Hepatocyte (in vitro differentiated cells): ENCODE results near the gene FLAD1. TPM values are rescaled to one million over a fixed set of nuclear protein-coding genes. Genes with fewer than 3 reads are reported as not detected.

Source experiments
- DNase-seq: peaks from one replicate; pipeline ENCODE4 v3.0.0-alpha.2; 2016; ENCODE audit warnings: low spot score
- H2AFZ ChIP-seq: fragments of 200-600 bp; sonication (generic); 2 replicates; pipeline ENCODE4 v1.6.0; 2016; ENCODE audit warnings: antibody characterized with exemption, mild to moderate bottlenecking
- H3K27ac ChIP-seq: fragments of 200-600 bp; sonication (generic); 2 replicates; pipeline ENCODE4 v1.5.1; 2016; ENCODE audit warnings: mild to moderate bottlenecking
- H3K27me3 ChIP-seq: fragments of 200-600 bp; sonication (generic); 2 replicates; pipeline ENCODE4 v1.6.1; 2016
- H3K36me3 ChIP-seq: fragments of 200-600 bp; sonication (generic); replicated peaks from 2 replicates; pipeline ENCODE4 v1.5.1; 2016; ENCODE audit warnings: low read depth; ENCODE audit not compliant: insufficient read depth
- H3K4me1 ChIP-seq: fragments of 200-600 bp; sonication (generic); 2 replicates; pipeline ENCODE4 v1.5.1; 2016; ENCODE audit warnings: mild to moderate bottlenecking, moderate library complexity; ENCODE audit not compliant: insufficient read depth
- H3K4me2 ChIP-seq: fragments of 200-600 bp; sonication (generic); 2 replicates; pipeline ENCODE4 v1.6.0; 2016
- H3K4me3 ChIP-seq: fragments of 200-600 bp; sonication (generic); 2 replicates; pipeline ENCODE4 v1.5.1; 2016; ENCODE audit warnings: mild to moderate bottlenecking
- H3K79me2 ChIP-seq: fragments of 200-600 bp; sonication (generic); 2 replicates; pipeline ENCODE4 v1.6.0; 2017; ENCODE audit warnings: mild to moderate bottlenecking
- H3K9me2 ChIP-seq: fragments of 200-600 bp; sonication (generic); replicated peaks from 2 replicates; pipeline ENCODE4 v1.6.0; 2017; ENCODE audit warnings: mild to moderate bottlenecking; ENCODE audit not compliant: insufficient read depth
- H3K9me3 ChIP-seq: fragments of 200-600 bp; sonication (generic); 2 replicates; pipeline ENCODE4 v1.5.1; 2016; ENCODE audit warnings: low read depth, mild to moderate bottlenecking
- H4K20me1 ChIP-seq: fragments of 200-600 bp; sonication (generic); 2 replicates; pipeline ENCODE4 v1.6.0; 2016; ENCODE audit warnings: mild to moderate bottlenecking; ENCODE audit not compliant: insufficient read depth, poor library complexity, severe bottlenecking
- EZH2 ChIP-seq: fragments of 200-600 bp; sonication (generic); IDR thresholded peaks from 2 replicates; pipeline ENCODE4 v1.6.1; 2016; ENCODE audit warnings: antibody characterized with exemption, mild to moderate bottlenecking, borderline replicate concordance
- EZH2phosphoT487 ChIP-seq: fragments of 200-600 bp; sonication (generic); IDR thresholded peaks from one replicate; pipeline ENCODE4 v1.6.1; 2018; ENCODE audit warnings: antibody characterized with exemption, mild to moderate bottlenecking, low read depth, moderate library complexity; ENCODE audit not compliant: unreplicated experiment, severe bottlenecking
- WGBS: methylation state at CpG from one replicate; pipeline ENCODE4 v1.1.6; 2016; ENCODE audit warnings: low lambda C conversion rate; ENCODE audit errors: missing lambda C conversion rate; 5-methylcytosine and 5-hydroxymethylcytosine counted together
- polyA plus RNA-seq: library from polyadenylated mRNA; unstranded; fragments of >200 nt; fragmentation: Nextera tagmentation; extraction: Ambion mirVana; gene quantifications from 2 replicates; pipeline ENCODE4 v1.2.1, GENCODE V29; 2016
- total RNA-seq: library from RNA; depleted of rRNA; stranded (reverse); fragments of >200 nt; gene quantifications from 2 replicates; pipeline ENCODE4 v1.2.3, GENCODE V29; 2014
- TF ChIP-seq, protein P1 (sequence below): fragments of 200-600 bp; sonication (generic); IDR thresholded peaks from 2 replicates; pipeline ENCODE4 v1.5.1; 2016; ENCODE audit warnings: antibody characterized with exemption, mild to moderate bottlenecking; ENCODE audit not compliant: poor library complexity

Gene FLAD1
- total and polyA plus RNA-seq, 2 experiments from 2014 or later: 25.6 to 45.1 TPM

DNA sequence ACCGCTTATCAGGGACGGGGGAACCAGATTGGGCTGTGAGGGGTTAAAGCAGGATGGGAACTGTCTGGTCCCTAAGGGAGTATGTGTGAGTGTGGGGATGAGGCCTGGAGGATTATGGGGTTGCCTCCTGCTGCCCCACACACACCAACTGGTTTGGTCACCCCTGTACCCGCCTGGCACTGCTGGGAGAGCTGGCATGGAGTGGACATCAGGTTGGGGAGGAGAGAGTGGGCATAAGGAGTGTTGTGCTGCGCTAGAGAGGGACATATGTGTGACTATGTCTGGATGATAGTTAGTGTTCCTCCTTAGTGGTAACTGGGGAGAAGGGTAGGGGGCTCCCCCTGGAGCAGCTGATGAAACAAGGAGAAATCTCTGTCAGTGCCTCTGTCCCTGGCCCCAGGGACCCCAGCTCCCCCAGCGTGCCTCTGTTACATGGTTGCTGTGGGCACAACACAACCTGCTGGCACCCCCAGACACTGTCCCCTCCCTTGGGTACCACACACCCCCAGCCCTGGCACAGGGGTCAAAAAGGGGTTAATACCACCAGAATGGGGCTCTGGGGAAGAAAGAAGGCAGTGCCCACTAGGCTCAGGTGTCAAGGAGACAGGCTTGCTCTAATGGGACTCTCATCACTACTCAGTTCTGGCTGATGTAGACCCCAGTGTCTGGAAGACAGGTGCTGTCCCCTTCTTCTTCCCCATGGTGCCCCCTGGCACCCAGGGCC, 21.4 kb downstream of the FLAD1 start:
- TF ChIP-seq, protein P1, sequence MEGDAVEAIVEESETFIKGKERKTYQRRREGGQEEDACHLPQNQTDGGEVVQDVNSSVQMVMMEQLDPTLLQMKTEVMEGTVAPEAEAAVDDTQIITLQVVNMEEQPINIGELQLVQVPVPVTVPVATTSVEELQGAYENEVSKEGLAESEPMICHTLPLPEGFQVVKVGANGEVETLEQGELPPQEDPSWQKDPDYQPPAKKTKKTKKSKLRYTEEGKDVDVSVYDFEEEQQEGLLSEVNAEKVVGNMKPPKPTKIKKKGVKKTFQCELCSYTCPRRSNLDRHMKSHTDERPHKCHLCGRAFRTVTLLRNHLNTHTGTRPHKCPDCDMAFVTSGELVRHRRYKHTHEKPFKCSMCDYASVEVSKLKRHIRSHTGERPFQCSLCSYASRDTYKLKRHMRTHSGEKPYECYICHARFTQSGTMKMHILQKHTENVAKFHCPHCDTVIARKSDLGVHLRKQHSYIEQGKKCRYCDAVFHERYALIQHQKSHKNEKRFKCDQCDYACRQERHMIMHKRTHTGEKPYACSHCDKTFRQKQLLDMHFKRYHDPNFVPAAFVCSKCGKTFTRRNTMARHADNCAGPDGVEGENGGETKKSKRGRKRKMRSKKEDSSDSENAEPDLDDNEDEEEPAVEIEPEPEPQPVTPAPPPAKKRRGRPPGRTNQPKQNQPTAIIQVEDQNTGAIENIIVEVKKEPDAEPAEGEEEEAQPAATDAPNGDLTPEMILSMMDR: no peak
- no peak for TF ChIP-seq EZH2
- no peak for TF ChIP-seq EZH2phosphoT487
- peaks cover 68% of the 10 kb centered on the region for H3K79me2 ChIP-seq
- H3K4me2 ChIP-seq: peak overlapping the region; percentile 95
- no peak overlapping the region for H2AFZ ChIP-seq
- H3K27me3 ChIP-seq: no peaks in the 10 kb centered on the region
- no peaks in the 10 kb centered on the region for H3K9me2 ChIP-seq
- H3K9me3 ChIP-seq: no peaks in the 10 kb centered on the region
- DNase-seq: no peak
- WGBS: 49% methylated on average over 5 of the region's 5 CpGs
- H3K36me3 ChIP-seq: no peaks in the 10 kb centered on the region
- peaks cover 24% of the 10 kb centered on the region for H3K4me1 ChIP-seq
- H3K4me3 ChIP-seq: peak overlapping the region; percentile 94
- H4K20me1 ChIP-seq: peaks cover 11% of the 10 kb centered on the region
- peak overlapping the region; percentile 92 for H3K27ac ChIP-seq

DNA sequence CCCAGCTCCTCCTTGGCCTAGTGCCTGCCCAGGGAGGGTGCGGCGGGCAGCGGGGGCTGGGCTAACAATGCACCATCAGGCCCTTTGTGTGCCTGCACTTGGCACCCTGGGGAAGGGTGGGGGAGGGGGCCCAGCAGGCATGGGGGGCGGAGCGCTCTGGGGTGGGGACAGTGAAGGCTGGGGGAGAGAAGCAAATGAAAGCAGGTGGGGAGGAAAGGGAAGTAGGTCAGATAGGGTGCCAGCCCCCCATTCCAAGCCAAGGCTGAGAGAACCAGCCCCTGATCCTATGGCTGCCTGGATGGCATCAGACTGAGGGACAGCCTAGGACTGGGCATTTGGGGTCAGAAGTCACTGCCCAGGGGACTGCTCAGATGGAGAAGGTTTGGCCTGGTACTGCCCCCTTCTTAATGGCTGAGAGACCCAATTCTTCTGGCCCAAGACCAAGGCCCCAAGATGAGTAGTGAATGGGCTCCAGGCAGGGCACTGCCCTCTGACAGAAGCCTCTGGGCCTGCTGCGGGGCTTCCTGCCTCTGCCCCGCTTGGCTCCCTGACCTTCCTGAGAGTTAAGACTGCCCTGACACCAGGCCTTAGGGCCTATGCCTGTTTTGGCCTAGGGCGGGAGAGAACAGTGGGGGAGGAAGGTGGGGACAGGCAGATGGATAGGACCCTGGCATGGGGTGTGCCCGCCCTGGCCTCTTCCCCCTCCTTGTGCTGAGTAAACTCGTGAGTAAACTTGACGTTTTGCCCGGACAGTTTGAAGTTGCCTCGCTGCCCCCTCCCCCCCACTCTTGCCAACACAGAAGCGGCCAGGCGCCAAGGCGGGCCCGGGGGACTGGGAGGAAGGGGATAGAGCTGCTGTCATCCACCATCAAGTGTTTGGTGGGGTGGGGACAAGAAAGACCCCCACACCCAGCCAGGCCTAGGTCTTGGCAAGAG, 22.2 kb downstream of the FLAD1 start:
- Histone ChIP-seq H4K20me1 (peaks cover 12% of the 10 kb centered on the region), H3K27ac (peak overlapping the region; percentile 92), H3K36me3 (no peaks in the 10 kb centered on the region), H3K4me2 (peak overlapping the region; percentile 95), H3K27me3 (no peaks in the 10 kb centered on the region), H3K9me3 (no peaks in the 10 kb centered on the region), H2AFZ (no peak overlapping the region), H3K4me3 (no peak overlapping the region), H3K79me2 (peaks cover 76% of the 10 kb centered on the region), H3K9me2 (no peaks in the 10 kb centered on the region), H3K4me1 (peaks cover 27% of the 10 kb centered on the region)
- 94% methylated on average over 12 of the region's 17 CpGs for WGBS
- no peak for TF ChIP-seq EZH2phosphoT487
- TF ChIP-seq, protein P1: no peak
- DNase-seq: no peak

DNA sequence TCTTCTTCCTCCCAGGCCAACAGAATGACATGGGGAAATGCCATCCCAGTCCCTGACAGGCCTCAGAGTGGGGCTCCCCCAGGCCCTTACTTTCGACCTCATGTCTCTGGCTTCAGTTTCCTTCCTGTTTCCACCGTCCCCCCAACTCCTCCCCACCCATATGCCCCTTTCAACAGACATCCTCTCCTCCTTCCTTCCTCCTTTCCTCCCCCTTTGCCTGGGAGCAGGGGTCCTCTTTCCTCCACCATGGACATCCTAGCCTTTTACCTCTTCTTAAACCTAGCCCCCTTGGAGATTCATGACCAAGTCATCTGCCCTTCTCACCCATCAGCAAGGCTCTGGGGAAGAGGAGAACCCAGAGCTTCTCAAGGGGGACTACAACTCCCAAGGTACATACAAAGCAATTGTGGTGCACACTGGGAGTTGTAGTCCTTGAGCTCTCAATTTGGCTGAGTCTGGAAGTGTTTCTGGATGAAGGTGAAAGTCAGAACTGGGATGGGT, 23.5 kb downstream of the FLAD1 start:
- DNase-seq: no peak
- TF ChIP-seq EZH2phosphoT487: no peak
- TF ChIP-seq, protein P1: no peak
- no peak for TF ChIP-seq EZH2
- peaks cover 12% of the 10 kb centered on the region for H4K20me1 ChIP-seq
- peaks cover 37% of the 10 kb centered on the region for H3K4me1 ChIP-seq
- no peak overlapping the region for H3K4me3 ChIP-seq
- H3K36me3 ChIP-seq: no peaks in the 10 kb centered on the region
- peaks cover 86% of the 10 kb centered on the region for H3K79me2 ChIP-seq
- WGBS: 92% methylated on average over 2 of the region's 2 CpGs
- H3K9me2 ChIP-seq: no peaks in the 10 kb centered on the region
- no peaks in the 10 kb centered on the region for H3K27me3 ChIP-seq
- no peak overlapping the region for H2AFZ ChIP-seq
- no peak overlapping the region for H3K27ac ChIP-seq
- peak overlapping the region; percentile 65 for H3K4me2 ChIP-seq
- no peaks in the 10 kb centered on the region for H3K9me3 ChIP-seq
